HCT116 (cell line): Measurements from ENCODE around the gene AIRE. TPM values are rescaled to one million over a fixed set of nuclear protein-coding genes. Genes with fewer than 3 reads are reported as not detected.

Experiments
- ATAC-seq: fragments of 200-7000 bp; cut with Tn5 transposase; 2 replicates; pipeline ENCODE4 v1.9.1; 2020; ENCODE audit warnings: mild to moderate bottlenecking, moderate library complexity
- BruUV-seq: library from RNA; stranded (reverse); fragments of 400-500 nt; replicated peaks from 2 replicates; lab custom pipeline; 2021; lab: Mats Ljungman, UMichigan
- CTCF ChIA-PET: fragments of 300-600 bp; sonication (Branson Sonifier 250); formaldehyde crosslinking; loops from one replicate; lab custom pipeline; 2021; ENCODE audit warnings: antibody characterized with exemption; lab: Charles Lee
- POLR2A ChIA-PET: fragments of 300-600, 350-600 bp; sonication (Branson Sonifier 250); formaldehyde crosslinking; loops from one replicate; lab custom pipeline; 2021; ENCODE audit warnings: antibody characterized with exemption; lab: Charles Lee
- RAD21 ChIA-PET, 2 experiments: fragments of 300-600 bp; sonication (Branson Sonifier 250); formaldehyde crosslinking; loops; one replicate each; lab custom pipeline; 2023; ENCODE audit warnings: low total read pairs in 2 of 2; ENCODE audit not compliant: uncharacterized antibody in 2 of 2, unreplicated experiment in 2 of 2, low non-redundant PET in 1 of 2; lab: Charles Lee
- DNase-seq: peaks from one replicate; pipeline ENCODE4 v3.0.0-alpha.2; 2010; ENCODE audit warnings: low read depth, low spot score
- H2AFZ ChIP-seq: fragments of 200-600 bp; shearing (Covaris generic), sonication (generic); 2 replicates; pipeline ENCODE4 v1.6.1; 2017; ENCODE audit warnings: low read depth, mixed run types, mixed read lengths, antibody characterized with exemption, low read length; ENCODE audit not compliant: poor library complexity, severe bottlenecking
- H3K27ac ChIP-seq: 2 replicates; pipeline ENCODE4 v1.5.1; 2012; ENCODE audit warnings: low read depth, low read length
- H3K27me3 ChIP-seq: fragments of 200-600 bp; sonication (generic); 2 replicates; pipeline ENCODE4 v1.6.1; 2016; ENCODE audit warnings: mixed run types, low read length, mixed read lengths; ENCODE audit not compliant: insufficient read depth
- H3K36me3 ChIP-seq, 2 experiments: fragments of 200-500 bp in 1 of 2; fragments of 200-600 bp in 1 of 2; sonication (Bioruptor generic) in 1 of 2; sonication (generic) in 1 of 2; 2 replicates each; pipeline versions ENCODE4 v1.5.1 to v1.6.1; 2014 to 2016; ENCODE audit warnings: low read length in 2 of 2, inconsistent platforms in 1 of 2, mixed read lengths in 1 of 2, mixed run types in 1 of 2; ENCODE audit not compliant: insufficient read depth in 2 of 2, control insufficient read depth in 1 of 2
- H3K4me1 ChIP-seq, 2 experiments: fragments of 200-600 bp in 1 of 2; sonication (generic) in 1 of 2; 2 replicates each; pipeline versions ENCODE4 v1.5.1 to v1.6.1; 2012 to 2017; ENCODE audit warnings: low read length in 2 of 2, inconsistent platforms in 1 of 2, mild to moderate bottlenecking in 1 of 2, mixed read lengths in 1 of 2, mixed run types in 1 of 2, moderate library complexity in 1 of 2; ENCODE audit not compliant: insufficient read depth in 2 of 2, control insufficient read depth in 1 of 2
- H3K4me2 ChIP-seq: fragments of 200-600 bp; sonication (generic); 2 replicates; pipeline ENCODE4 v1.6.1; 2017; ENCODE audit warnings: mixed run types, low read length, mixed read lengths
- H3K4me3 ChIP-seq, 2 experiments: fragments of 200-600 bp in 1 of 2; sonication (generic) in 1 of 2; replicated peaks in 1 of 2; 2 replicates each; pipeline ENCODE4 v1.5.1; 2011 to 2016; ENCODE audit warnings: low read length in 2 of 2, control low read depth in 1 of 2, low read depth in 1 of 2, mild to moderate bottlenecking in 1 of 2, mixed read lengths in 1 of 2, mixed run types in 1 of 2
- H3K79me2 ChIP-seq: fragments of 200-600 bp; sonication (generic); 2 replicates; pipeline ENCODE4 v1.6.1; 2017; ENCODE audit warnings: mild to moderate bottlenecking, mixed run types, low read length, moderate library complexity, mixed read lengths; ENCODE audit not compliant: insufficient read depth
- H3K9ac ChIP-seq: fragments of 200-600 bp; sonication (generic); 2 replicates; pipeline ENCODE4 v1.6.1; 2016; ENCODE audit warnings: low read length, mixed read lengths
- H3K9me2 ChIP-seq: fragments of 200-600 bp; sonication (generic), shearing (Covaris generic); 2 replicates; pipeline ENCODE4 v1.6.1; 2017; ENCODE audit warnings: mixed run types, mild to moderate bottlenecking, moderate library complexity; ENCODE audit not compliant: insufficient read depth
- H3K9me3 ChIP-seq, 2 experiments: fragments of 200-500 bp in 1 of 2; fragments of 200-600 bp in 1 of 2; sonication (Bioruptor generic) in 1 of 2; sonication (generic) in 1 of 2; 2 replicates each; pipeline ENCODE4 v1.6.1; 2014 to 2017; ENCODE audit warnings: low read length in 2 of 2, mixed read lengths in 2 of 2, inconsistent platforms in 1 of 2, low read depth in 1 of 2, mild to moderate bottlenecking in 1 of 2, mixed run types in 1 of 2, moderate library complexity in 1 of 2; ENCODE audit not compliant: control insufficient read depth in 1 of 2, insufficient read depth in 1 of 2
- H4K20me1 ChIP-seq: fragments of 200-600 bp; sonication (generic), shearing (Covaris generic); 2 replicates; pipeline ENCODE4 v1.6.1; 2017; ENCODE audit warnings: mixed run types, mild to moderate bottlenecking, moderate library complexity; ENCODE audit not compliant: insufficient read depth
- ATF3 ChIP-seq: IDR thresholded peaks from 2 replicates; pipeline ENCODE4 v1.6.1; 2012
- CBX3 ChIP-seq: IDR thresholded peaks from 2 replicates; pipeline ENCODE4 v1.6.1; 2012; ENCODE audit warnings: low read depth
- CEBPB ChIP-seq: IDR thresholded peaks from 2 replicates; pipeline ENCODE4 v1.6.1; 2012; ENCODE audit warnings: low read depth
- EGR1 ChIP-seq: IDR thresholded peaks from 2 replicates; pipeline ENCODE4 v1.6.1; 2012; ENCODE audit warnings: low read depth
- ELF1 ChIP-seq: IDR thresholded peaks from 2 replicates; pipeline ENCODE4 v1.6.1; 2012; ENCODE audit warnings: low read depth, borderline replicate concordance
- EZH2 ChIP-seq: fragments of 200-600 bp; sonication (generic); IDR thresholded peaks from 2 replicates; pipeline ENCODE4 v1.6.1; 2017; ENCODE audit warnings: antibody characterized with exemption, mixed run types
- EZH2phosphoT487 ChIP-seq: fragments of 200-600 bp; IDR thresholded peaks from 2 replicates; pipeline ENCODE4 v1.6.1; 2018; ENCODE audit warnings: antibody characterized with exemption, borderline replicate concordance
- JUND ChIP-seq: IDR thresholded peaks from 2 replicates; pipeline ENCODE4 v1.6.1; 2012
- POLR2AphosphoS5 ChIP-seq: IDR thresholded peaks from 2 replicates; pipeline ENCODE4 v1.6.1; 2011; ENCODE audit warnings: mild to moderate bottlenecking, low read depth, low read length, moderate library complexity
- RAD21 ChIP-seq: IDR thresholded peaks from 2 replicates; pipeline ENCODE4 v1.6.1; 2012; ENCODE audit warnings: low read depth, mild to moderate bottlenecking
- REST ChIP-seq: IDR thresholded peaks from 2 replicates; pipeline ENCODE4 v1.6.1; 2012; ENCODE audit warnings: low read depth
- SIN3A ChIP-seq: IDR thresholded peaks from 2 replicates; pipeline ENCODE4 v1.6.1; 2012; ENCODE audit warnings: low read depth
- SRF ChIP-seq: IDR thresholded peaks from 2 replicates; pipeline ENCODE4 v1.6.1; 2012; ENCODE audit warnings: low read depth
- TCF7L2 ChIP-seq: IDR thresholded peaks from 2 replicates; pipeline ENCODE4 v1.7.0; 2011; ENCODE audit warnings: borderline replicate concordance, inconsistent platforms; ENCODE audit not compliant: insufficient read depth, insufficient read length; ENCODE audit errors: extremely low read depth
- YY1 ChIP-seq: IDR thresholded peaks from 2 replicates; pipeline ENCODE4 v1.6.1; 2011; ENCODE audit warnings: low read length, low read depth, moderate library complexity, mild to moderate bottlenecking; ENCODE audit not compliant: insufficient replicate concordance; ENCODE audit errors: extremely low read depth
- ZBTB33 ChIP-seq: IDR thresholded peaks from 2 replicates; pipeline ENCODE4 v1.6.1; 2011; ENCODE audit warnings: mild to moderate bottlenecking, low read length, moderate library complexity; ENCODE audit not compliant: insufficient replicate concordance; ENCODE audit errors: extremely low read depth
- ZFX ChIP-seq: fragments of 450-650 bp; IDR thresholded peaks from 2 replicates; pipeline ENCODE4 v1.6.1; 2017
- ZNF274 ChIP-seq: fragments of 200-500 bp; sonication (Bioruptor generic); IDR thresholded peaks from 2 replicates; pipeline ENCODE4 v1.6.1; 2014; ENCODE audit warnings: mild to moderate bottlenecking, low read depth, low read length, inconsistent platforms
- intact Hi-C: fragments of 100-400 bp; cut with micrococcal nuclease; formaldehyde crosslinking; loops from 2 replicates; pipeline ENCODE4 v1.10.0; 2022
- total RNA-seq: library from RNA; stranded (reverse); gene quantifications from one replicate; pipeline ENCODE4 v1.2.1, GENCODE V29; 2021; ENCODE audit not compliant: unreplicated experiment
- TF ChIP-seq, protein P1 (sequence below), 3 experiments: fragments of 200-600 bp in 1 of 3; sonication (generic) in 1 of 3; IDR thresholded peaks in 2 of 3; conservative IDR thresholded peaks in 1 of 3; 2 replicates each; pipeline ENCODE4 v1.5.1; 2012 to 2017; ENCODE audit warnings: low read depth in 2 of 3, low read length in 2 of 3, antibody characterized with exemption in 1 of 3, borderline replicate concordance in 1 of 3, control low read depth in 1 of 3, mild to moderate bottlenecking in 1 of 3, mixed read lengths in 1 of 3, mixed run types in 1 of 3, moderate library complexity in 1 of 3; ENCODE audit not compliant: insufficient read depth in 1 of 3

The AIRE gene
- total RNA-seq, 1 experiment from 2014 or later: not detected

DNA sequence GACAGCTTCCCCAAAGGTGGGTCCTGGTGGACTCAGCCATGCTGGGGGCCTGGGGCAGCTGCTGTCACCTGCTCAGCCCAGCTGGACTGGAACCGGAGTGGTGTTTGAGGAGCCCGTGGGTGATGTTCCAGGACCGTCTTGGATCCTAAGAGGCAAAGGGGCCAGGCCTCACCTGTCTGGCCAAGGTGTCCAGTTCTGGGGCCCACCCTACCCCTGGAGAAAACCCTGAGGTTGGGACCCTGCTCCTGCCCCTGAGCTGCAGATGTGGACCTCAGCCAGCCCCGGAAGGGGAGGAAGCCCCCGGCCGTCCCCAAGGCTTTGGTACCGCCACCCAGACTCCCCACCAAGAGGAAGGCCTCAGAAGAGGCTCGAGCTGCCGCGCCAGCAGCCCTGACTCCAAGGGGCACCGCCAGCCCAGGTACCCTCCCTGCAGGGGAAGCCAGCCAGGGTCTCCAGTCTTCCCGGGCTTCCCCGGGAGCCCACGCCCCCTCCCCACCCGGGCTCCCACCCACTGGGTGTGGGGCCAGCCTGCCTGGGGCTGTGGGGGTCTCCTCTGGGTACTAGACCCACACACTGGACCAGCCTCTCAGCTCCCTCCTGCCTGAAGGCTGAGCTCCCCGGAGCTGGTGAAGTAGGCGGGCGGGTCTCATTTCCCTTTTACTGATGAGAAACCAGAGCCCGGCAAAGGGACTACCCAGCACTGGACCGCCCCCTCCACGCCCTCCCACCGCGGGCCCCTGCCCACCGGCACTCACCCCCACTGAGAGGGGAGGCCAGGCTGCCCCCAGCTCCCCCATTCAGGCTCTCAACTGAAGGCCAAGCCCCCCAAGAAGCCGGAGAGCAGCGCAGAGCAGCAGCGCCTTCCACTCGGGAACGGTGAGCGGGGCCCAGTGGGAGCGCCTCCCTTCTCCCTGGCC is 1.3 kb downstream of the AIRE start:
- CTCF ChIA-PET: interaction anchor here (1.7 kb wide), 1 partner anchor 11 kb away, joined by 8 read pairs; no protein-coding TSS in a partner anchor
- Histone ChIP-seq H3K27me3 (no peaks in the 10 kb centered on the region), H3K4me1 (no peaks in the 10 kb centered on the region), H3K4me2 (no peak overlapping the region), H2AFZ (no peak overlapping the region), H3K9ac (no peak overlapping the region), H3K9me3 (no peaks in the 10 kb centered on the region), H4K20me1 (no peaks in the 10 kb centered on the region), H3K9me2 (no peaks in the 10 kb centered on the region), H3K4me3 (no peak overlapping the region), H3K36me3 (no peaks in the 10 kb centered on the region), H3K27ac (no peak overlapping the region), H3K79me2 (no peaks in the 10 kb centered on the region)
- RAD21 ChIA-PET: no interaction called here
- POLR2A ChIA-PET: no interaction called here
- ATAC-seq: no peak
- DNase-seq: no peak
- intact Hi-C loops: no loop called here
- BruUV-seq: no TSS peak
- TF ChIP-seq JUND (no peak), SRF (no peak), ATF3 (no peak), EZH2 (no peak), EZH2phosphoT487 (no peak), CEBPB (no peak), YY1 (no peak), ZBTB33 (no peak), POLR2AphosphoS5 (no peak), SIN3A (no peak), CBX3 (no peak), EGR1 (no peak), ZFX (no peak), ELF1 (no peak), TCF7L2 (no peak), RAD21 (no peak), ZNF274 (no peak), REST (no peak)
- TF ChIP-seq, protein P1, sequence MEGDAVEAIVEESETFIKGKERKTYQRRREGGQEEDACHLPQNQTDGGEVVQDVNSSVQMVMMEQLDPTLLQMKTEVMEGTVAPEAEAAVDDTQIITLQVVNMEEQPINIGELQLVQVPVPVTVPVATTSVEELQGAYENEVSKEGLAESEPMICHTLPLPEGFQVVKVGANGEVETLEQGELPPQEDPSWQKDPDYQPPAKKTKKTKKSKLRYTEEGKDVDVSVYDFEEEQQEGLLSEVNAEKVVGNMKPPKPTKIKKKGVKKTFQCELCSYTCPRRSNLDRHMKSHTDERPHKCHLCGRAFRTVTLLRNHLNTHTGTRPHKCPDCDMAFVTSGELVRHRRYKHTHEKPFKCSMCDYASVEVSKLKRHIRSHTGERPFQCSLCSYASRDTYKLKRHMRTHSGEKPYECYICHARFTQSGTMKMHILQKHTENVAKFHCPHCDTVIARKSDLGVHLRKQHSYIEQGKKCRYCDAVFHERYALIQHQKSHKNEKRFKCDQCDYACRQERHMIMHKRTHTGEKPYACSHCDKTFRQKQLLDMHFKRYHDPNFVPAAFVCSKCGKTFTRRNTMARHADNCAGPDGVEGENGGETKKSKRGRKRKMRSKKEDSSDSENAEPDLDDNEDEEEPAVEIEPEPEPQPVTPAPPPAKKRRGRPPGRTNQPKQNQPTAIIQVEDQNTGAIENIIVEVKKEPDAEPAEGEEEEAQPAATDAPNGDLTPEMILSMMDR (IDR thresholded peaks at IDR 0.05 in 2 of 3, conservative IDR thresholded peaks at IDR 0.05 in 1 of 3; ENCODE audit: borderline replicate concordance in 1 of 3, insufficient read depth in 1 of 3, low read depth in 2 of 3, low read length in 2 of 3): no peak
